ENCODE results near the gene VASN. TPM values are rescaled to one million over a fixed set of nuclear protein-coding genes. Genes with fewer than 3 reads are reported as not detected.
A peak's percentile ranks its signal among the peaks of the same experiment; 100 is the strongest.

The VASN gene
- total RNA-seq, 1 experiment from 2014 or later = 7.1 TPM

GRCh38 chr16:4401094-4401501 lies 29.4 kb downstream of the VASN start:
- DNase-seq (ENCODE audit: low read depth) = no peak

DNA sequence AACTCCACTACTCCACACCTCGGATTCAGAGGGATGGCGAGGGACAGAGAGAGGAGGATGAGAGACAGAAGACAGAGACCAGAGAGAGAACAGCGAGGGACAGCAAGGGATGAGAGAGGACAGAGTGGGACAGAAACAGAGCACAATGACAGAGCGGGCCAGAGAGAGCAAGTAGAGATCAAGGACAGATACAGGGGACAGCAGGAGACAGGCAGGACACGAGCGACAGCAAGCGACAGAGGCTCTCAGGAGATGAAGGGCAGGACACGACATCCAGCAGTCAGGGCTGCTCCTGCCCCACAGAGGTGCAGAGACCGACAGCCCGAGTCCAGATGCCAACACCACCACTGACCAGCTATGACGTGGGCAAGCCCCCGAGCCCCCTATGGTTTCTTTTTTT lies 29.9 kb downstream of the VASN start:
- no peak for DNase-seq (ENCODE audit: low read depth)

GRCh38 chr16:4402439-4403132 lies 30.9 kb downstream of the VASN start:
- DNase-seq (ENCODE audit: low read depth) = peak; percentile 56

GRCh38 chr16:4403133-4403949 lies 31.7 kb downstream of the VASN start:
- DNase-seq (ENCODE audit: low read depth) = no peak

GRCh38 chr16:4404247-4404966 lies 32.8 kb downstream of the VASN start:
- DNase-seq (ENCODE audit: low read depth) = peak; percentile 28

GRCh38 chr16:4404967-4405696 lies 33.5 kb downstream of the VASN start:
- no peak for DNase-seq (ENCODE audit: low read depth)

- no peak for DNase-seq (ENCODE audit: low read depth)
Measured at GRCh38 chr16:4407543-4408322, 36.1 kb downstream of the VASN start.

- no peak for DNase-seq (ENCODE audit: low read depth)
Measured at GRCh38 chr16:4408323-4408690, 36.7 kb downstream of the VASN start.

DNA sequence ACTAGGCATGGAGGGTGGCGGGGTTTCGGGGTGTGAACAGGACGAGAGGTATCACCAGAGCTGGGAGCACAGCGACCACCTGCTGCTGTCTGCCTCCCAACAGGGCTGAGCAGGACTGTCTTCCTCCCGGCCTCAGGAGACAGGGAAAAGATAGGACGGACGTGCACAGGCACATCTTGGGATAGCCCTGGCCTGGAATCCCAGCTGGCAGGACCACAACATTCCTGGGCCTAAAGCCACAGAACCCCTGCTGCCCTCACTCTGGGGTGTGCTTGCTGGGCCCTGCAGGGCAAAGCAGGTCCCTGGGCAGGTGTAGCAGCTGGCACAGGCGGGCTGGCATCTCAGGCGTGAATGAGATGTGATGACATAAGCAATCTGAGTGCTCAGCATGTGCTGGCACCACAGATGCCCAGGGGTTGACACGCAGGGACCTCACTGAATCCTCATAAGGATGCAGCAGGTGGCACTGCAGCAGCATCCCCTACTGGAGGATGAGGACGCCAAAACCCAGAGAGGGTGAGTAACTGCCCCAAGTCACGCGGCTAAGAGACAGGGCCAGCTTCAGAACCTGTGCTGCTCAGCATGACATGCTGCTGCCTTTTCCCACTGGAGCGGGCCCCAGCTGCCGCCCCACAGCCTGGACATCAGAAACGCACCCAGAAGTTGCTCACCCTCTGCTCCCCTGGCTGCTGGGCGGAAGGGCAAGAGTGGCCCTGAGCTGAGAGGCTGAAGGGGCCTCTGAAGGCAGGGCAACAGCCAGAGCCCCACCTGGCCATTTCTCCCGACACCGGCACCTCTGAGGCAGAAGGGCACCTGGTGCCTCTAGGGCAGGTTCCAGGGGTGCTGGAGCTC lies 37.7 kb downstream of the VASN start:
- DNase-seq (ENCODE audit: low read depth) = peak; percentile 91

- peak; percentile 96 for DNase-seq (ENCODE audit: low read depth)
Measured at GRCh38 chr16:4410335-4411075, 38.9 kb downstream of the VASN start.

GRCh38 chr16:4411684-4412083 lies 40.0 kb downstream of the VASN start:
- DNase-seq (ENCODE audit: low read depth) = peak; percentile 61

DNA sequence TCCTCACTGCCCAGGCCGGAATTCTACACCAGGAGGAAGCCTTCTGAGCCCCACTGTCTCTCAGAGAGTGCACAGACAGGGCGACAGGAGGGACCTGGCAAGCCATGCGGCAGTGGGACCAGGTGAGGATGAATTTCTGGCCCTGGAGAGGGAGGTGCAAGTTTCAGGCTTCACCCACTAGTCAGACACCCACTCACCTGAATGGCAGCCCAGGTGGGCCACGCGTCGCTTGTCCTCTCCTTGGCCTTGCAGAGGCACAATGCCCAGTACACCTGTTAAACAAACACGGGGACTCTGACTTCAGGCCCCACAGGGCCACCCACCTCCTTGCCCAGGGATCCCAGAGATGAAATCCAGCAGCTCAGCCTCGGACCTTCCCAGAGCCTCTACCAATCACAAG lies 40.5 kb downstream of the VASN start:
- no peak for DNase-seq (ENCODE audit: low read depth)

- DNase-seq (ENCODE audit: low read depth) = no peak
Measured at GRCh38 chr16:4412854-4413253, 41.2 kb downstream of the VASN start.

- DNase-seq (ENCODE audit: low read depth) = no peak
Measured at GRCh38 chr16:4414187-4414917, 42.7 kb downstream of the VASN start.

DNA sequence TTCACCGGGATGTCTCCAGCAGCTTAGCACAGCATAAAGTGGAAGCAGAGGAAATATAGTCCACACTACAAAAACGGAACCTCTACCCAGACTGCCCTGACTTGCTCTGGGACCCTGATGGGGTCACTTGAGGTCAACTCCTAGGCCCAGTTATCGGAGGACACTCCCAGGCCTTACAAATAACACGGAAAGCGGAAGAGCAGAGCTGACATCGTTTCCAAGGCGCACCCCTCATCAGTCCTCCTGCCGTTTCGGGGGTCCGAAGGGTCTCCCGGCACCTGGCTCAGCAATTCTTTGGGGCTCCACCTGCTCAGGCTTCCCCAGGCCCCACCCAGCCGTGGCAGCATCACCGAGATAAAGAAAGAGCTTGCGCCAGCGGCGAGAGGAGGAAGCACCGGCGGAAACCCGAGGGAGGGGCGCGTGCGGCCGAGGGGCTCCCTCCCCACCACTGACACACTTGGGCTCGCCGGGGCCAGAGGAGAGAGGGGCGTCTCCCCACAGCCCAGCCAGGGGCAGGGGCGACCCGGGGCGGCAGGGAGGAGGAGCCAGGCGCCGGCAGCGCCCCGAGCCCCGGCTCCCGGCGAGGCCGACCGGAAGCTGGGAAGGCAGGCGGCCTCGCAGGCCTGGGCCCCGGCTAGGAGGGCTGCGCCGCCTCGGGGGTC lies 44.0 kb downstream of the VASN start:
- DNase-seq (ENCODE audit: low read depth) = peak; percentile 19

- DNase-seq (ENCODE audit: low read depth) = peak; percentile 88
Measured at GRCh38 chr16:4416200-4417032, 44.8 kb downstream of the VASN start, which contains the start of gene CORO7. TSS of gene CORO7 (minus strand) at chr16:4416596. CDS start at chr16:4416518, 78 bp downstream.

GRCh38 chr16:4419402-4419959 lies 47.8 kb downstream of the VASN start:
- DNase-seq (ENCODE audit: low read depth) = no peak

Data from LHCN-M2 (cell line).